Hepatocyte (in vitro differentiated cells): ENCODE measurements around the gene ECE1.

ENCODE experiments used
- CTCF ChIP-seq: fragments of 200-600 bp; sonication (generic); IDR thresholded peaks from 2 replicates; pipeline ENCODE4 v1.5.1; 2016; ENCODE audit warnings: antibody characterized with exemption, mild to moderate bottlenecking; ENCODE audit not compliant: poor library complexity
- EZH2 ChIP-seq: fragments of 200-600 bp; sonication (generic); IDR thresholded peaks from 2 replicates; pipeline ENCODE4 v1.6.1; 2016; ENCODE audit warnings: antibody characterized with exemption, mild to moderate bottlenecking, borderline replicate concordance

GRCh38 chr1:21205416-21205815 lies 84.8 kb downstream of the ECE1 start:
- no peak for TF ChIP-seq CTCF
- TF ChIP-seq EZH2 = no peak
